Natural killer cell treated with Interleukin-12 subunit alpha and Interleukin-12 subunit beta and Interleukin-15 and Interleukin-18, amount 100 ng/mL, for 72 hours (primary cell): ENCODE measurements around the gene KCND2. TPM values are rescaled to one million over a fixed set of nuclear protein-coding genes. Genes with fewer than 3 reads are reported as not detected.
"Not testable (repeated sequence)": the region's sequence is repeated elsewhere in the genome, so short reads cannot be mapped to it uniquely, and the experiment has no call there.

Source experiments
- ATAC-seq, 2 donors: fragments of 150-1000 bp; cut with Tn5 transposase in 1 of 2; sonication (Bioruptor Pico), chemical (Tn5 transposase) in 1 of 2; 2 replicates each; pipeline ENCODE4 v1.10.0; 2021
- DNase-seq: peaks from one replicate; pipeline ENCODE4 v3.0.0; 2022; ENCODE audit warnings: low spot score
- H3K27ac Mint-ChIP-seq, 2 donors: 1 replicate in 1 of 2; 2 replicates in 1 of 2; pipeline ENCODE4 v1.8.0; 2022; ENCODE audit warnings: mixed read lengths in 2 of 2, mild to moderate bottlenecking in 1 of 2, moderate library complexity in 1 of 2
- H3K27me3 Mint-ChIP-seq, 2 donors: 1 replicate in 1 of 2; 2 replicates in 1 of 2; pipeline ENCODE4 v1.8.0; 2022; ENCODE audit warnings: mixed read lengths in 2 of 2
- H3K36me3 Mint-ChIP-seq: one replicate; pipeline ENCODE4 v1.8.0; 2022; ENCODE audit warnings: mixed read lengths
- H3K4me1 Mint-ChIP-seq, 2 donors: 1 replicate in 1 of 2; 2 replicates in 1 of 2; pipeline ENCODE4 v1.8.0; 2022; ENCODE audit warnings: low read depth in 2 of 2, mixed read lengths in 2 of 2, mild to moderate bottlenecking in 1 of 2
- H3K4me3 Mint-ChIP-seq: one replicate; pipeline ENCODE4 v1.8.0; 2022; ENCODE audit warnings: mixed read lengths
- H3K9me3 Mint-ChIP-seq: 2 replicates; pipeline ENCODE4 v1.8.0; 2022; ENCODE audit warnings: mixed read lengths
- total RNA-seq, 2 donors: library from RNA; stranded (reverse); gene quantifications; one replicate each; pipeline ENCODE4 v1.2.3, GENCODE V29; 2022

The KCND2 gene
- total RNA-seq, 2 donors from 2014 or later = not detected

GRCh38 chr7:120733143-120733542 is 460.2 kb downstream of the KCND2 start:
- no peak overlapping the region for H3K4me3 Mint-ChIP-seq
- DNase-seq (no peak), ATAC-seq (no peak)
- H3K27me3 Mint-ChIP-seq = peaks cover 0 to 11% of the 10 kb centered on the region in 2 donors
- H3K4me1 Mint-ChIP-seq = no peaks in the 10 kb centered on the region
- no peaks in the 10 kb centered on the region for H3K9me3 Mint-ChIP-seq
- no peaks in the 10 kb centered on the region for H3K36me3 Mint-ChIP-seq
- H3K27ac Mint-ChIP-seq = no peak overlapping the region

GRCh38 chr7:120733835-120734234 is 460.9 kb downstream of the KCND2 start:
- peaks cover 0 to 11% of the 10 kb centered on the region in 2 donors for H3K27me3 Mint-ChIP-seq
- DNase-seq (no peak), ATAC-seq (no peak)
- no peak overlapping the region for H3K4me3 Mint-ChIP-seq
- no peaks in the 10 kb centered on the region for H3K9me3 Mint-ChIP-seq
- no peak overlapping the region for H3K27ac Mint-ChIP-seq
- H3K36me3 Mint-ChIP-seq = no peaks in the 10 kb centered on the region
- H3K4me1 Mint-ChIP-seq = no peaks in the 10 kb centered on the region

DNA sequence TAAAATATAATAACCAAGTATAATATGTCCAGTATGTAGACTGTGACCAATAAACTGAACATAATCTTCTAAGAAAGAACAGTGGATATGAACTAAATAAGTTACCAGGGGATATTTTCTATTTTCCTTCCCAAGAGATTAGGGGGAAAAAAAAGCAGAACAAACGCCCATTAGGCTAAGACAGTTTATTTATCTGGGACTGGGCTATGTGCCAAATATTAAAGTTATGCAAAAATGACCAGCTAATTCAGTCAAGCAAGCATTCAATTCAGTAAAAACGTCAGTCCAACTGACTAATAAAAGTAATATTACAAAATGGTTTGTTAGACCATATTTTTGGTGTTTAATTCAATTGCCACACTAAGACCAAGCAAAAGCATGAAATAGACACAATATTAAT is 462.8 kb downstream of the KCND2 start:
- Mint-ChIP-seq H3K27me3 (peaks cover 0 to 10% of the 10 kb centered on the region in 2 donors), H3K4me3 (no peak overlapping the region), H3K9me3 (no peaks in the 10 kb centered on the region), H3K27ac (no peak overlapping the region), H3K36me3 (no peaks in the 10 kb centered on the region), H3K4me1 (no peaks in the 10 kb centered on the region)
- ATAC-seq = no peak
- DNase-seq = no peak

DNA sequence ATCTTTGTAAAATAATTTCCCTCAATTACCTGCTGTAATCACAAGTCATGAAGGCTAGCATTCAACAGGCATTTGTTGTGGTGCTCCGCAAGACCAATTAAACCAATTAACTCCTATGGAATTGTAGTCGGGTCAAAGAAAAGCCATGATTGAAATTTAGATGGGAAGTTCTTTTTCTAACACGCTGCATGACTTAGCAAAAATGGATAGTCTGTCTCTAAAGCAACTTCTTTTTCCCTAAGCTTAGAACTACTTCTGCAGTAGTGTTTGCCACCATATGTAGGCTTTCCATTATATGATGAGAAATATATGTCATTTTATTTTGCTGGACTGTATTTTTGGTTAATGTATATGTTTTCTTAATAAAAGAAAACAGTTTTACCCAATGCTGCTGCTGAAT is 465.8 kb downstream of the KCND2 start:
- H3K36me3 Mint-ChIP-seq = no peaks in the 10 kb centered on the region
- ATAC-seq (no peak), DNase-seq (no peak)
- no peaks in the 10 kb centered on the region for H3K27me3 Mint-ChIP-seq
- no peaks in the 10 kb centered on the region for H3K9me3 Mint-ChIP-seq
- H3K27ac Mint-ChIP-seq = no peak overlapping the region
- no peak overlapping the region for H3K4me3 Mint-ChIP-seq
- no peaks in the 10 kb centered on the region for H3K4me1 Mint-ChIP-seq

GRCh38 chr7:120740348-120740747 is 467.4 kb downstream of the KCND2 start:
- no peak for DNase-seq
- no peak for ATAC-seq
- no peaks in the 10 kb centered on the region for H3K9me3 Mint-ChIP-seq

GRCh38 chr7:120741371-120742042 is 468.5 kb downstream of the KCND2 start:
- DNase-seq (no peak), ATAC-seq (no peak)
- Mint-ChIP-seq H3K27me3 (no peaks in the 10 kb centered on the region), H3K4me3 (no peak overlapping the region), H3K36me3 (no peaks in the 10 kb centered on the region), H3K4me1 (no peaks in the 10 kb centered on the region), H3K27ac (no peak overlapping the region), H3K9me3 (no peaks in the 10 kb centered on the region)

More at GRCh38 chr7:120740348-120740747, 467.4 kb downstream of the KCND2 start:
- Mint-ChIP-seq H3K36me3 (no peaks in the 10 kb centered on the region), H3K4me1 (no peaks in the 10 kb centered on the region), H3K27ac (no peak overlapping the region), H3K27me3 (no peaks in the 10 kb centered on the region), H3K4me3 (no peak overlapping the region)

DNA sequence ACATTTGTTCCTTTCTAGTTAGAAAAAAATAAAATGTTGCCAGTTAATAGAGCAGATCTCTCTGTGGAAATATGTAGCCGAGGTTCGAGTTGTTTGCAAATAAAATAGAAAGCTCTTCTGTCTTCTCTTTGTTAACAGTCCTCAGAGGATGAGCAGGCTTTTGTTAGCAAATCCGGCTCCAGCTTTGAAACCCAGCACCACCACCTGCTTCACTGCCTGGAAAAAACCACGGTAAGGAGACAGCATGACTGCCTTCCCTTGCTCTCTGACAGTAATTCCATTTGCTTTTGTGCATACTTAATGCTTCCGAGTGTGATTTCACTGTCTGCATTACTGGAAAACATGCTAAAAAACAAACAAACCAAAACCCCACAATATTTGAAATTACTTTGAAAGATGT is 469.4 kb downstream of the KCND2 start:
- Mint-ChIP-seq H3K36me3 (no peaks in the 10 kb centered on the region), H3K27ac (no peak overlapping the region), H3K9me3 (no peaks in the 10 kb centered on the region), H3K4me1 (no peaks in the 10 kb centered on the region), H3K27me3 (no peaks in the 10 kb centered on the region), H3K4me3 (no peak overlapping the region)
- DNase-seq (no peak), ATAC-seq (no peak)

- Mint-ChIP-seq H3K36me3 (no peaks in the 10 kb centered on the region), H3K4me1 (no peaks in the 10 kb centered on the region), H3K27me3 (no peaks in the 10 kb centered on the region)
Observed at GRCh38 chr7:120743128-120743527, 470.2 kb downstream of the KCND2 start.

DNA sequence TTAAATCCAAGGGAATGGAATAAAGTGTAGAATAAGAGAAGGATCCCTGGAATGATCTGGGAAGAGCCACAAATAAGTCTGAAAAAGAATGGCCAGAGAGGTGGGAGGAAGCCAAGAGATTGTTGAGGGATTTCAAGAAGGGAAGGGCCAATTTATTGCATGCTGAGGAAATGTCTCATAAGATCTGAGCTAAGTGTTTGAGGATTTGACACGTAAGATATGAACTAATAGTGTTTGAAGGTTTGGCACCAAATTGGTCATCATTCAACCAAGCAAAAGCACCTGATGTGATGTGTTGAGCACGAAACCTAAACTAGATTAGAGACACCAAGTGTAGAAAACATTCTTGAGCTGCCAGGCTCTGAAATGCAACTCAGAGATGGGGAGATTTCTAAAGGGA is 487.1 kb downstream of the KCND2 start:
- H3K4me1 Mint-ChIP-seq = no peaks in the 10 kb centered on the region
- ATAC-seq (no peak), DNase-seq (no peak)
- H3K4me3 Mint-ChIP-seq = no peak overlapping the region
- peaks cover 3% of the 10 kb centered on the region for H3K9me3 Mint-ChIP-seq
- no peaks in the 10 kb centered on the region for H3K27me3 Mint-ChIP-seq
- no peaks in the 10 kb centered on the region for H3K36me3 Mint-ChIP-seq
- H3K27ac Mint-ChIP-seq = no peak overlapping the region

More at GRCh38 chr7:120743128-120743527, 470.2 kb downstream of the KCND2 start:
- Mint-ChIP-seq H3K27ac (no peak overlapping the region), H3K9me3 (peaks cover 2% of the 10 kb centered on the region), H3K4me3 (no peak overlapping the region)
- no peak for ATAC-seq
- no peak for DNase-seq

DNA sequence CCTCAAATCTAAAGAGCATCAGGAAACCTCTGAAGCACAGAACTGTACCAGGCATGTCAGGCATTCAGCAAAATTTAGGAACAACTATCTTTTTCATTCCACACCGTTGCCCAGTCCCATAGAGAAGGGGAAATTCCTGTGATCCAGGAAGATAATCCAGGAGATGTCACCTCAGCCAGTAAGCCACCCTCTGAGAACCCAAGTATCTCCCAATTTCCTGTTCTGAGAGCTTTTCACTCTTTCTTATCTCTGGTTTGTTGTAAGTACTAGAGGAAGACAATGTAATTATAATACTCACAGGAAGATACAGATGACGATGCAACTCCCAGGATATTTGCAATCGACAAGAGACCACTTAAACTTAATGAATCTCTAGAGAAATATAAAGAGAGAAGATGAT is 487.9 kb downstream of the KCND2 start:
- H3K27ac Mint-ChIP-seq = no peak overlapping the region
- H3K4me3 Mint-ChIP-seq = no peak overlapping the region
- H3K27me3 Mint-ChIP-seq = no peaks in the 10 kb centered on the region
- ATAC-seq = no peak
- H3K36me3 Mint-ChIP-seq = no peaks in the 10 kb centered on the region
- no peaks in the 10 kb centered on the region for H3K4me1 Mint-ChIP-seq
- peaks cover 3% of the 10 kb centered on the region for H3K9me3 Mint-ChIP-seq
- DNase-seq = no peak

- DNase-seq (no peak), ATAC-seq (no peak)
- Mint-ChIP-seq H3K36me3 (no peaks in the 10 kb centered on the region), H3K9me3 (no peaks in the 10 kb centered on the region), H3K4me3 (no peak overlapping the region), H3K27me3 (no peaks in the 10 kb centered on the region), H3K27ac (no peak overlapping the region), H3K4me1 (no peaks in the 10 kb centered on the region)
Observed at GRCh38 chr7:120770206-120770605, 497.2 kb downstream of the KCND2 start.

DNA sequence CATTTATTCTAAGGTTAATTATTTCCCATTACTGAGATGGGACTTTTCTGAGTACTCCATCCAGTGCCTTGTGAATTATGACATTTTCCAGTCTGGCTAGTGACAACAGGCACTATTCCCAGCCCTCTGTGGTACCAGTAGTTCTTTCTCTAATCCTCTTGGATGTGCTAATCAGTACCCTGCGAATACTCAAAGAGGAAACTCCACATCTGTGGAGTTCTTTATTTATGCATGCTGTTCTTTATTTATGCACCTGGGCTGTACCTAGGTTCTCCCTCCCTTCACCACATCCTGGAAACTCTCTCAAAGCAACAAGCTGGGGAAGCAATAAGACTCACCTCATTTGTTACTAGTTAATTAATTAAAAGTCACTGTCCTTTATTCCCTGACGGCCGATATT is 501.5 kb downstream of the KCND2 start:
- ATAC-seq = no peak
- no peak for DNase-seq
- H3K4me1 Mint-ChIP-seq = no peaks in the 10 kb centered on the region
- H3K9me3 Mint-ChIP-seq = no peaks in the 10 kb centered on the region
- no peaks in the 10 kb centered on the region for H3K27me3 Mint-ChIP-seq
- no peak overlapping the region for H3K4me3 Mint-ChIP-seq
- H3K27ac Mint-ChIP-seq = no peak overlapping the region
- H3K36me3 Mint-ChIP-seq = no peaks in the 10 kb centered on the region

DNA sequence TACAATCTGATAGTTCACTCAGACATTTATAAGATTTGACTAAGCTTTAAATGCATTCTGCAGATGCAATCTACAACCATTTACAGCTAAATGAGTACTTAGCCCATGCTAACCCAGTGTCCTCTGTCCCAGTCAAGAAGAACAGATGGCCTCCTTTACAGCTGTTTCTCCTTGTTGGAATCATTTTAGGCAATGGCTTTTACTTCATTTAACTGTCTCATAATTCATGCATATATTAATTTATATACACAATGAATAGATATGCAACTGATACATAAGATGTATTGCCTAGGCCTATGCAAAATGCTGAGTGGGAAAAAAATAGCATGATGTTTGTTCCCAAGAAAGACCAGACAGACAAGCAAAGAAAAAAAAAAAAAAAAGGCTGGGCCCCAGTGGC is 502.8 kb downstream of the KCND2 start:
- ATAC-seq (no peak), DNase-seq (no peak)
- Mint-ChIP-seq H3K9me3 (no peaks in the 10 kb centered on the region), H3K36me3 (no peaks in the 10 kb centered on the region), H3K27ac (no peak overlapping the region), H3K4me1 (no peaks in the 10 kb centered on the region), H3K27me3 (no peaks in the 10 kb centered on the region), H3K4me3 (no peak overlapping the region)

GRCh38 chr7:120779078-120779477 is 506.1 kb downstream of the KCND2 start:
- not testable (repeated sequence) for H3K36me3 Mint-ChIP-seq, H3K4me1 Mint-ChIP-seq, ATAC-seq, H3K27me3 Mint-ChIP-seq, DNase-seq, H3K27ac Mint-ChIP-seq, H3K9me3 Mint-ChIP-seq, H3K4me3 Mint-ChIP-seq

GRCh38 chr7:120780451-120780850 is 507.5 kb downstream of the KCND2 start:
- not testable (repeated sequence) for H3K27ac Mint-ChIP-seq, H3K4me3 Mint-ChIP-seq, ATAC-seq, H3K4me1 Mint-ChIP-seq, H3K9me3 Mint-ChIP-seq, H3K27me3 Mint-ChIP-seq, DNase-seq, H3K36me3 Mint-ChIP-seq
